ENCODE data around the gene CAMK1D.

DNA sequence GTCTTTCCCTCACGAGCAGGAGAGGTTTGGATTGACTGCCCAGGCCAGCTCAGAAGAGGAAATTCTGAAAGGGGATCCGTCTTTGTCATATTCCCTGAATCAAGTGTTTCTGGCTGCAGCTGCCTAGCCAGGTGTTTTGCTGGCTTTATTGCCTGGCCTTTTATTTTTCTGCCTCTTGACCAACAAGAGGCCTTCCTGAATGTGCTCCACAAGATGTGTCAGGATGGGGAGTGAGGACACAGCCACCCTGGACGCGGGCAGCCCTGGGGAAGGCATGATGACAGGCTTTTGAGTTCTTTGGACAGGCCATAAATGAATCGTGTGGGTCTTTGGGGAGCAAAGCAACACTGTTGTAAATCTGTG, 163.6 kb downstream of the CAMK1D start:
- TF ChIP-seq POLR2A (IDR thresholded peaks at IDR 0.05; ENCODE audit: extremely low read depth, insufficient read length) = no peak
- TF ChIP-seq, protein P1, sequence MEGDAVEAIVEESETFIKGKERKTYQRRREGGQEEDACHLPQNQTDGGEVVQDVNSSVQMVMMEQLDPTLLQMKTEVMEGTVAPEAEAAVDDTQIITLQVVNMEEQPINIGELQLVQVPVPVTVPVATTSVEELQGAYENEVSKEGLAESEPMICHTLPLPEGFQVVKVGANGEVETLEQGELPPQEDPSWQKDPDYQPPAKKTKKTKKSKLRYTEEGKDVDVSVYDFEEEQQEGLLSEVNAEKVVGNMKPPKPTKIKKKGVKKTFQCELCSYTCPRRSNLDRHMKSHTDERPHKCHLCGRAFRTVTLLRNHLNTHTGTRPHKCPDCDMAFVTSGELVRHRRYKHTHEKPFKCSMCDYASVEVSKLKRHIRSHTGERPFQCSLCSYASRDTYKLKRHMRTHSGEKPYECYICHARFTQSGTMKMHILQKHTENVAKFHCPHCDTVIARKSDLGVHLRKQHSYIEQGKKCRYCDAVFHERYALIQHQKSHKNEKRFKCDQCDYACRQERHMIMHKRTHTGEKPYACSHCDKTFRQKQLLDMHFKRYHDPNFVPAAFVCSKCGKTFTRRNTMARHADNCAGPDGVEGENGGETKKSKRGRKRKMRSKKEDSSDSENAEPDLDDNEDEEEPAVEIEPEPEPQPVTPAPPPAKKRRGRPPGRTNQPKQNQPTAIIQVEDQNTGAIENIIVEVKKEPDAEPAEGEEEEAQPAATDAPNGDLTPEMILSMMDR (IDR thresholded peaks at IDR 0.05; ENCODE audit: low read depth, low read length) = no peak
- TF ChIP-seq, protein P2, sequence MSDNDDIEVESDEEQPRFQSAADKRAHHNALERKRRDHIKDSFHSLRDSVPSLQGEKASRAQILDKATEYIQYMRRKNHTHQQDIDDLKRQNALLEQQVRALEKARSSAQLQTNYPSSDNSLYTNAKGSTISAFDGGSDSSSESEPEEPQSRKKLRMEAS (IDR thresholded peaks at IDR 0.05; ENCODE audit: low read depth, low read length) = no peak
- no peak for TF ChIP-seq MYC (IDR thresholded peaks at IDR 0.05; ENCODE audit: low read depth, low read length)

Measured in NB4 (cell line).